Neural progenitor cell (in vitro differentiated cells): ENCODE data around the gene GUCA1A. TPM values are rescaled to one million over a fixed set of nuclear protein-coding genes. Genes with fewer than 3 reads are reported as not detected.
A peak's percentile ranks its signal among the peaks of the same experiment; 100 is the strongest.
"Not testable (repeated sequence)": the region's sequence is repeated elsewhere in the genome, so short reads cannot be mapped to it uniquely, and the experiment has no call there.

Experiments used
- DNase-seq: peaks from one replicate; pipeline ENCODE4 v3.0.0-alpha.2; 2016; ENCODE audit warnings: low spot score
- H2AFZ ChIP-seq: fragments of 200-600 bp; sonication (generic); replicated peaks from 2 replicates; pipeline ENCODE4 v1.6.1; 2016; ENCODE audit warnings: antibody characterized with exemption
- H3F3A ChIP-seq: fragments of 200-600 bp; sonication (generic); 2 replicates; pipeline ENCODE4 v1.6.1; 2016; ENCODE audit warnings: antibody characterized with exemption, low read depth
- H3K27ac ChIP-seq: fragments of 200-600 bp; sonication (generic); 2 replicates; pipeline ENCODE4 v1.5.1; 2016; ENCODE audit warnings: mild to moderate bottlenecking
- H3K27me3 ChIP-seq: fragments of 200-600 bp; sonication (generic); 2 replicates; pipeline ENCODE4 v1.6.1; 2016; ENCODE audit warnings: mild to moderate bottlenecking, moderate library complexity
- H3K36me3 ChIP-seq: fragments of 200-600 bp; sonication (generic); 2 replicates; pipeline ENCODE4 v1.5.1; 2016
- H3K4me1 ChIP-seq: fragments of 200-600 bp; sonication (generic); 2 replicates; pipeline ENCODE4 v1.6.1; 2016; ENCODE audit warnings: mixed run types
- H3K4me2 ChIP-seq: fragments of 200-600 bp; sonication (generic); 2 replicates; pipeline ENCODE4 v1.6.1; 2016
- H3K4me3 ChIP-seq: fragments of 200-600 bp; sonication (generic); 2 replicates; pipeline ENCODE4 v1.5.1; 2016
- H3K79me2 ChIP-seq: fragments of 200-600 bp; sonication (generic); 2 replicates; pipeline ENCODE4 v1.6.1; 2016; ENCODE audit warnings: low read depth
- H3K9ac ChIP-seq: fragments of 200-600 bp; sonication (generic); 2 replicates; pipeline ENCODE4 v1.6.1; 2016
- H3K9me3 ChIP-seq: fragments of 200-600 bp; sonication (generic); 2 replicates; pipeline ENCODE4 v1.5.1; 2016; ENCODE audit warnings: low read depth
- H4K20me1 ChIP-seq: fragments of 200-600 bp; sonication (generic); 2 replicates; pipeline ENCODE4 v1.6.1; 2016; ENCODE audit warnings: low read depth
- H3K27ac Mint-ChIP-seq: 3 replicates; pipeline ENCODE4 v1.8.0; 2021; ENCODE audit warnings: mixed read lengths
- H3K27me3 Mint-ChIP-seq: 2 replicates; pipeline ENCODE4 v1.8.0; 2022; ENCODE audit warnings: low read depth, mild to moderate bottlenecking, inconsistent platforms, moderate library complexity, mixed read lengths; ENCODE audit not compliant: insufficient read depth
- H3K36me3 Mint-ChIP-seq: 3 replicates; pipeline ENCODE4 v1.8.0; 2021; ENCODE audit warnings: mixed read lengths
- H3K4me1 Mint-ChIP-seq: 3 replicates; pipeline ENCODE4 v1.8.0; 2021; ENCODE audit warnings: mixed read lengths
- H3K4me3 Mint-ChIP-seq: 3 replicates; pipeline ENCODE4 v1.8.0; 2021; ENCODE audit warnings: mild to moderate bottlenecking, moderate library complexity, mixed read lengths
- H3K9me3 Mint-ChIP-seq: 3 replicates; pipeline ENCODE4 v1.8.0; 2020; ENCODE audit warnings: mixed read lengths
- EZH2 ChIP-seq: fragments of 200-600 bp; sonication (generic); IDR thresholded peaks from 2 replicates; pipeline ENCODE4 v1.6.1; 2017; ENCODE audit warnings: antibody characterized with exemption, mild to moderate bottlenecking, moderate library complexity
- EZH2phosphoT487 ChIP-seq: fragments of 200-600 bp; sonication (generic); IDR thresholded peaks from 2 replicates; pipeline ENCODE4 v1.6.1; 2017; ENCODE audit warnings: antibody characterized with exemption
- total RNA-seq: library from RNA; depleted of rRNA; stranded (reverse); fragments of >200 nt; gene quantifications from 2 replicates; pipeline ENCODE4 v1.2.3, GENCODE V29; 2015; ENCODE audit warnings: low replicate concordance
- TF ChIP-seq, protein P1 (sequence below): fragments of 200-600 bp; sonication (generic); IDR thresholded peaks from 2 replicates; pipeline ENCODE4 v1.5.1; 2017; ENCODE audit warnings: antibody characterized with exemption, mild to moderate bottlenecking

GUCA1A gene
- total RNA-seq, 1 donor from 2014 or later = 1.9 TPM

DNA sequence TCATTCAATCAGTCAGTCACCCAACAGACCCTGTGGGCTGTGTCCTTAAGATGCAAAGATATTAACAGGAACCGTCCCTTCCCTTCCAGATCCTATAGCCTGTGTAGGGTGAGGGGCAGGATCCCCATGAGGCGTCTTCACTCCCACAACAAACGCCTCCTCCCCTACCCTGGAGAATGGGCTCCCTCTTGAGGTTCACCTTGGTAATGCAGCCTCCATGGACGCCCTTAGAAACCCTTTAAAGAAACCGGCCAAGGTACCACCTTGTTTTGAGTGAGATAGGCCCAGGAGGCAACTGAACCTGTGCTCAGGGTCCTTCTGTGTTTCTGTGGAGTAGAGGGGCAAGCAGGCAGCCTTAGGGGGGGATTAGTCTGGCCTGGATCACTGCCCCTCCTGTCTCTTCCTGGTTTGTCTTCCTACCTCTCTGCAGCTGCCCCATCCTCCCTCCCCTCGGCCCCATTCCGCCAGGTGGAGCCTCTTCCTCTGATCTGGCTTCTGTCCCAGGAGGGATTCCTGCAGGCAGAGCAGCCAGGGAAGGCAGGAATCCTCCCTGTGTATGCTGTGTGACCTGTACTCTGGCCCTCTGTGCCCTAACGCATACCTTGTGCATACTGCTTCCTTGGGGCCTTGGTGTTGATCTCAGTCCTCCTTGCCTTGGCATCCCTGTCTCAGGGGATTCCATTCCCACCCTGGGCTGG, 6.6 kb upstream of the GUCA1A start:
- Mint-ChIP-seq H3K4me3 (peak overlapping the region; percentile 6), H3K36me3 (no peaks in the 10 kb centered on the region), H3K4me1 (peaks cover 12% of the 10 kb centered on the region), H3K27me3 (peaks cover 6% of the 10 kb centered on the region), H3K9me3 (no peaks in the 10 kb centered on the region), H3K27ac (no peak overlapping the region)
- no peaks in the 10 kb centered on the region for H3K36me3 ChIP-seq
- no peak overlapping the region for H3K9ac ChIP-seq
- no peaks in the 10 kb centered on the region for H4K20me1 ChIP-seq
- H3K4me3 ChIP-seq = no peak overlapping the region
- H3K4me2 ChIP-seq = no peak overlapping the region
- no peaks in the 10 kb centered on the region for H3K9me3 ChIP-seq
- H3K27me3 ChIP-seq = no peaks in the 10 kb centered on the region
- peaks cover 3% of the 10 kb centered on the region for H3K4me1 ChIP-seq
- TF ChIP-seq, protein P1, sequence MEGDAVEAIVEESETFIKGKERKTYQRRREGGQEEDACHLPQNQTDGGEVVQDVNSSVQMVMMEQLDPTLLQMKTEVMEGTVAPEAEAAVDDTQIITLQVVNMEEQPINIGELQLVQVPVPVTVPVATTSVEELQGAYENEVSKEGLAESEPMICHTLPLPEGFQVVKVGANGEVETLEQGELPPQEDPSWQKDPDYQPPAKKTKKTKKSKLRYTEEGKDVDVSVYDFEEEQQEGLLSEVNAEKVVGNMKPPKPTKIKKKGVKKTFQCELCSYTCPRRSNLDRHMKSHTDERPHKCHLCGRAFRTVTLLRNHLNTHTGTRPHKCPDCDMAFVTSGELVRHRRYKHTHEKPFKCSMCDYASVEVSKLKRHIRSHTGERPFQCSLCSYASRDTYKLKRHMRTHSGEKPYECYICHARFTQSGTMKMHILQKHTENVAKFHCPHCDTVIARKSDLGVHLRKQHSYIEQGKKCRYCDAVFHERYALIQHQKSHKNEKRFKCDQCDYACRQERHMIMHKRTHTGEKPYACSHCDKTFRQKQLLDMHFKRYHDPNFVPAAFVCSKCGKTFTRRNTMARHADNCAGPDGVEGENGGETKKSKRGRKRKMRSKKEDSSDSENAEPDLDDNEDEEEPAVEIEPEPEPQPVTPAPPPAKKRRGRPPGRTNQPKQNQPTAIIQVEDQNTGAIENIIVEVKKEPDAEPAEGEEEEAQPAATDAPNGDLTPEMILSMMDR = peak; percentile 93
- no peak for TF ChIP-seq EZH2phosphoT487
- H2AFZ ChIP-seq = peak overlapping the region; percentile 95
- no peaks in the 10 kb centered on the region for H3K79me2 ChIP-seq
- H3F3A ChIP-seq = peaks cover 6% of the 10 kb centered on the region
- DNase-seq = peak; percentile 87
- H3K27ac ChIP-seq = no peak overlapping the region

DNA sequence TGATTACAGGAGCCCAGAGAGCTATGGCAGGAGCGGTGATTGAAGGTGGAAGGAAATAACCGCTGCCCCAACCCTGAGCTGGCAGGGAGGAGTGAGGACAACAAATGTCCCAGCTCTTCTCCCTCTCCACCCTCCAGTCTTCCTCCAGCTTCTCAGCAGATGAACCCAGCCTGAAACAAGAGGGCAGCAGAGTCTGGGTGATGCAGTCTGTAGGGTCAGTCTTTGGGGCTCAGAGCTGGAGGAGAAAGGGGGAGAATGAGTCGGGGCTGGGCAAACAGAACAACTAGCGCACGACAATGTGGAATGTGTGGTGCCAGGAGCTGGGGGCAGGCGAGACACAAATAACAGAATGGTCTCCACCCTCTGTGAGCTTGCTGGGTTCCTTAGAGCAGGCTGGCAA, 4.5 kb upstream of the GUCA1A start:
- Histone ChIP-seq H3K4me3 (no peak overlapping the region), H3K9ac (no peak overlapping the region), H4K20me1 (no peaks in the 10 kb centered on the region), H3K27me3 (no peaks in the 10 kb centered on the region), H3K4me1 (peaks cover 3% of the 10 kb centered on the region), H3K36me3 (no peaks in the 10 kb centered on the region), H3F3A (peaks cover 6% of the 10 kb centered on the region), H3K4me2 (no peak overlapping the region), H3K9me3 (no peaks in the 10 kb centered on the region), H3K27ac (no peak overlapping the region), H2AFZ (no peak overlapping the region), H3K79me2 (no peaks in the 10 kb centered on the region)
- no peak for DNase-seq
- H3K4me3 Mint-ChIP-seq = no peak overlapping the region
- no peaks in the 10 kb centered on the region for H3K36me3 Mint-ChIP-seq
- H3K9me3 Mint-ChIP-seq = no peaks in the 10 kb centered on the region
- no peak overlapping the region for H3K27ac Mint-ChIP-seq
- peaks cover 8% of the 10 kb centered on the region for H3K27me3 Mint-ChIP-seq
- peaks cover 3% of the 10 kb centered on the region for H3K4me1 Mint-ChIP-seq
- TF ChIP-seq EZH2 (no peak), EZH2phosphoT487 (no peak)
- TF ChIP-seq, protein P1 = no peak

DNA sequence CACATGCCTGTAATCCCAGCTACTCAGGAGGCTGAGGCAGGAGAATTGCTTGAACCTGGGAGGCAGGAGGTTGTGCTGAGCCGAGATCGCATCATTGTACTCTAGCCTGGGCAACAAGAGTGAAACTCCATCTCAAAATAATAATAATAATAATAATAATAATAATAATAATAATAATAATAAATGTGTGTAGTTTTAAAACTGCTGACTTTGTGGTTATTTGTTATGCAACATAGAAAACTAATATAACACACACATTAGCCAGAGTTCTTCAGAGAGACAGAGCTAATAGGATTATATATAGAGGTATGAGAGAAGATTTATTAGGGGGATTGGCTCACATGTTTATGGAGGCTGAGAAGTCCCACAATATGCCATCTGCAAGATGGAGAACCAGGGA, 3.4 kb upstream of the GUCA1A start:
- H3K36me3 ChIP-seq, H3K4me3 Mint-ChIP-seq, H2AFZ ChIP-seq, H3K27me3 ChIP-seq, H4K20me1 ChIP-seq, H3K9me3 Mint-ChIP-seq, H3K36me3 Mint-ChIP-seq, H3K4me2 ChIP-seq, H3K4me3 ChIP-seq, H3K79me2 ChIP-seq, H3K27me3 Mint-ChIP-seq, H3F3A ChIP-seq, DNase-seq, H3K9ac ChIP-seq, H3K27ac Mint-ChIP-seq, H3K4me1 ChIP-seq, H3K4me1 Mint-ChIP-seq, H3K9me3 ChIP-seq, H3K27ac ChIP-seq: not testable (repeated sequence)

DNA sequence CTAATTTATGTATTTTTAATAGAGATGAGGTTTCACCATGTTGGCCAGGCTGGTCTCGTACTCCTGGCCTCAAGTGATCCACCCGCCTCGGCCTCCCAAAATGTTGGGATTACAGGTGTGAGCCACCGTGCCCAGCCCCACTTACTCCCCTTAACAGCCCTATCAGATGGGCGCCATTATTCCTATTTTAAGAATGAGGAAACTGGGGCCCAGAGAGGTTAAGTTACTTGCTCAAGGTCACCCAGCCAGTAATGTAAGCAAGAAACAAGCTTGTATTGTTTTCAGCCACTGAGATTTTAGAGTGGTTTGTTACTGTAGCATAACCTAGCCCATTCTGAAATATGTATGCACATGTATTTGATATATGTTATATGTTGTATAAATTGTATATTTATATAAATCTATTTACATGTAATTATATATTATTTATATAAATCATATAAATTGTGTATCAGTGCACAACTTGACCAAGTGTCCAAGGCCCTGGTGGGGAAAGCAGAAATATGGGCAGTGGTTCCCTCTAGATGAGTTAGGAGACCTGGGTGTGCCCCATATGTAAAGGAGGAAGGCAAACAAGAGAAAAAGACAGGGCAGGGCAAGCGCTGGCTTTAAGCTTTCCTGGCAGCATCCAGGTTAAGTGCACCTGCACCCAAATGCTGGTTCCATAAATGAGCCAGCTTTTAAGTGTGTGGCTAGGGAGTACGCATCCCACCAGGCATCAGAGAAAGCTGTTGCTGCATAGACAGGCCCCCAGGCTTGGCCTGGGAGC, 1.2 kb upstream of the GUCA1A start:
- Histone ChIP-seq H3K36me3 (no peaks in the 10 kb centered on the region), H3K4me3 (no peak overlapping the region), H4K20me1 (no peaks in the 10 kb centered on the region), H3K4me2 (no peak overlapping the region), H3K9ac (no peak overlapping the region), H2AFZ (no peak overlapping the region), H3K79me2 (no peaks in the 10 kb centered on the region), H3K27ac (no peak overlapping the region), H3K27me3 (no peaks in the 10 kb centered on the region), H3F3A (peaks cover 6% of the 10 kb centered on the region), H3K9me3 (no peaks in the 10 kb centered on the region), H3K4me1 (no peaks in the 10 kb centered on the region)
- Mint-ChIP-seq H3K9me3 (no peaks in the 10 kb centered on the region), H3K36me3 (no peaks in the 10 kb centered on the region), H3K27me3 (peaks cover 4% of the 10 kb centered on the region), H3K27ac (no peak overlapping the region), H3K4me1 (no peaks in the 10 kb centered on the region), H3K4me3 (no peak overlapping the region)
- no peak for DNase-seq
- no peak for TF ChIP-seq EZH2phosphoT487
- TF ChIP-seq, protein P1 = no peak
- TF ChIP-seq EZH2 = no peak
